Measurements from ENCODE around the gene PLA2G12B. TPM values are rescaled to one million over a fixed set of nuclear protein-coding genes. Genes with fewer than 3 reads are reported as not detected.
"Not testable (repeated sequence)": the region's sequence is repeated elsewhere in the genome, so short reads cannot be mapped to it uniquely, and the experiment has no call there.

PLA2G12B gene
- total RNA-seq, 1 donor from 2014 or later, result not detected

GRCh38 chr10:72910705-72911104 lies 43.9 kb downstream of the PLA2G12B start:
- FAIRE-seq, result no peak

GRCh38 chr10:72906446-72906845 lies 48.2 kb downstream of the PLA2G12B start:
- Histone ChIP-seq H3K4me3 (ENCODE audit: insufficient read depth, low read depth, low read length) (no peak overlapping the region), H3K9ac (ENCODE audit: low read length) (no peak overlapping the region), H3K9me3 (ENCODE audit: insufficient read depth, low read depth, low read length) (no peaks in the 10 kb centered on the region), H3K27ac (ENCODE audit: low read depth, low read length) (no peak overlapping the region), H3K4me1 (ENCODE audit: insufficient read depth, low read length) (no peaks in the 10 kb centered on the region), H2AFZ (ENCODE audit: low read depth, low read length) (no peak overlapping the region), H4K20me1 (ENCODE audit: insufficient read depth, low read length) (no peaks in the 10 kb centered on the region), H3K27me3 (ENCODE audit: insufficient read depth, low read length) (no peaks in the 10 kb centered on the region), H3K4me2 (ENCODE audit: low read length) (no peak overlapping the region), H3K79me2 (ENCODE audit: insufficient read depth, low read length) (no peaks in the 10 kb centered on the region), H3K36me3 (ENCODE audit: insufficient read depth, low read length) (no peaks in the 10 kb centered on the region)
- FAIRE-seq, result no peak
- peaks cover 3% of the 10 kb centered on the region for H3K9me3 Mint-ChIP-seq (ENCODE audit: unreplicated experiment)
- H3K27ac Mint-ChIP-seq (ENCODE audit: unreplicated experiment), result no peak overlapping the region
- no peak for DNase-seq (ENCODE audit: low read depth)
- no peaks in the 10 kb centered on the region for H3K36me3 Mint-ChIP-seq (ENCODE audit: low read depth, unreplicated experiment)
- H3K4me1 Mint-ChIP-seq (ENCODE audit: low read depth, unreplicated experiment), result peaks cover 4% of the 10 kb centered on the region
- TF ChIP-seq CTCF (IDR thresholded peaks at IDR 0.05; ENCODE audit: insufficient read depth, low read depth, low read length) (no peak), EZH2 (IDR thresholded peaks at IDR 0.05; ENCODE audit: insufficient read depth, low read length) (no peak)
- H3K4me3 Mint-ChIP-seq (ENCODE audit: unreplicated experiment), result no peak overlapping the region
- H3K27me3 Mint-ChIP-seq (ENCODE audit: low read depth, unreplicated experiment), result no peaks in the 10 kb centered on the region

More at GRCh38 chr10:72910705-72911104, 43.9 kb downstream of the PLA2G12B start:
- Histone ChIP-seq H2AFZ (ENCODE audit: low read depth, low read length) (no peak overlapping the region), H3K9ac (ENCODE audit: low read length) (no peak overlapping the region), H3K27me3 (ENCODE audit: insufficient read depth, low read length) (no peaks in the 10 kb centered on the region), H3K36me3 (ENCODE audit: insufficient read depth, low read length) (no peaks in the 10 kb centered on the region), H3K79me2 (ENCODE audit: insufficient read depth, low read length) (no peaks in the 10 kb centered on the region), H3K4me3 (ENCODE audit: insufficient read depth, low read depth, low read length) (no peak overlapping the region), H3K9me3 (ENCODE audit: insufficient read depth, low read depth, low read length) (no peaks in the 10 kb centered on the region), H4K20me1 (ENCODE audit: insufficient read depth, low read length) (no peaks in the 10 kb centered on the region), H3K4me2 (ENCODE audit: low read length) (no peak overlapping the region), H3K4me1 (ENCODE audit: insufficient read depth, low read length) (no peaks in the 10 kb centered on the region), H3K27ac (ENCODE audit: low read depth, low read length) (no peak overlapping the region)
- Mint-ChIP-seq H3K27ac (ENCODE audit: unreplicated experiment) (no peak overlapping the region), H3K4me3 (ENCODE audit: unreplicated experiment) (no peak overlapping the region), H3K4me1 (ENCODE audit: low read depth, unreplicated experiment) (peaks cover 8% of the 10 kb centered on the region), H3K9me3 (ENCODE audit: unreplicated experiment) (peaks cover 5% of the 10 kb centered on the region), H3K36me3 (ENCODE audit: low read depth, unreplicated experiment) (peaks cover 4% of the 10 kb centered on the region), H3K27me3 (ENCODE audit: low read depth, unreplicated experiment) (no peaks in the 10 kb centered on the region)
- no peak for DNase-seq (ENCODE audit: low read depth)
- TF ChIP-seq CTCF (IDR thresholded peaks at IDR 0.05; ENCODE audit: insufficient read depth, low read depth, low read length) (no peak), EZH2 (IDR thresholded peaks at IDR 0.05; ENCODE audit: insufficient read depth, low read length) (no peak)

- Mint-ChIP-seq H3K27ac (ENCODE audit: unreplicated experiment) (no peak overlapping the region), H3K9me3 (ENCODE audit: unreplicated experiment) (no peaks in the 10 kb centered on the region), H3K36me3 (ENCODE audit: low read depth, unreplicated experiment) (no peaks in the 10 kb centered on the region), H3K4me1 (ENCODE audit: low read depth, unreplicated experiment) (peaks cover 4% of the 10 kb centered on the region), H3K27me3 (ENCODE audit: low read depth, unreplicated experiment) (no peaks in the 10 kb centered on the region), H3K4me3 (ENCODE audit: unreplicated experiment) (no peak overlapping the region)
- no peak overlapping the region for H3K9ac ChIP-seq (ENCODE audit: low read length)
- H3K79me2 ChIP-seq (ENCODE audit: insufficient read depth, low read length), result no peaks in the 10 kb centered on the region
- FAIRE-seq, result no peak
- no peak for DNase-seq (ENCODE audit: low read depth)
- H2AFZ ChIP-seq (ENCODE audit: low read depth, low read length), result no peak overlapping the region
- H3K27me3 ChIP-seq (ENCODE audit: insufficient read depth, low read length), result no peaks in the 10 kb centered on the region
- no peaks in the 10 kb centered on the region for H4K20me1 ChIP-seq (ENCODE audit: insufficient read depth, low read length)
- no peak overlapping the region for H3K4me3 ChIP-seq (ENCODE audit: insufficient read depth, low read depth, low read length)
- no peak overlapping the region for H3K27ac ChIP-seq (ENCODE audit: low read depth, low read length)
- no peaks in the 10 kb centered on the region for H3K4me1 ChIP-seq (ENCODE audit: insufficient read depth, low read length)
- no peak overlapping the region for H3K4me2 ChIP-seq (ENCODE audit: low read length)
- no peaks in the 10 kb centered on the region for H3K9me3 ChIP-seq (ENCODE audit: insufficient read depth, low read depth, low read length)
- H3K36me3 ChIP-seq (ENCODE audit: insufficient read depth, low read length), result no peaks in the 10 kb centered on the region
- TF ChIP-seq CTCF (IDR thresholded peaks at IDR 0.05; ENCODE audit: insufficient read depth, low read depth, low read length) (no peak), EZH2 (IDR thresholded peaks at IDR 0.05; ENCODE audit: insufficient read depth, low read length) (no peak)
These were observed 49.8 kb downstream of the PLA2G12B start for GRCh38 chr10:72904806-72905205.

GRCh38 chr10:72903941-72904446 lies 50.6 kb downstream of the PLA2G12B start:
- not testable (repeated sequence) for H3K27ac Mint-ChIP-seq (ENCODE audit: unreplicated experiment); DNase-seq (ENCODE audit: low read depth); H3K4me2 ChIP-seq (ENCODE audit: low read length); H3K4me1 ChIP-seq (ENCODE audit: insufficient read depth, low read length); H3K36me3 Mint-ChIP-seq (ENCODE audit: low read depth, unreplicated experiment); H3K9me3 Mint-ChIP-seq (ENCODE audit: unreplicated experiment); H3K9ac ChIP-seq (ENCODE audit: low read length); H4K20me1 ChIP-seq (ENCODE audit: insufficient read depth, low read length); H3K9me3 ChIP-seq (ENCODE audit: insufficient read depth, low read depth, low read length); H3K4me1 Mint-ChIP-seq (ENCODE audit: low read depth, unreplicated experiment); H3K4me3 ChIP-seq (ENCODE audit: insufficient read depth, low read depth, low read length); H3K27me3 ChIP-seq (ENCODE audit: insufficient read depth, low read length); H3K4me3 Mint-ChIP-seq (ENCODE audit: unreplicated experiment); H3K79me2 ChIP-seq (ENCODE audit: insufficient read depth, low read length); H3K27me3 Mint-ChIP-seq (ENCODE audit: low read depth, unreplicated experiment); H2AFZ ChIP-seq (ENCODE audit: low read depth, low read length); H3K36me3 ChIP-seq (ENCODE audit: insufficient read depth, low read length); FAIRE-seq; H3K27ac ChIP-seq (ENCODE audit: low read depth, low read length)

Measured in astrocyte (in vitro differentiated cells and primary cell).